Fibroblast of villous mesenchyme (primary cell): ENCODE data around the gene FSCN2. TPM values are rescaled to one million over a fixed set of nuclear protein-coding genes. Genes with fewer than 3 reads are reported as not detected.
A peak's percentile ranks its signal among the peaks of the same experiment; 100 is the strongest.

Experiments used
- DNase-seq: peaks from one replicate; pipeline ENCODE4 v3.0.0-alpha.2; 2010; ENCODE audit warnings: low read depth
- H3K4me3 ChIP-seq: 2 replicates; pipeline ENCODE4 v1.5.1; 2011; ENCODE audit warnings: low read depth, mild to moderate bottlenecking, low read length
- total RNA-seq: library from RNA; depleted of rRNA; stranded (reverse); fragments of >200 nt; gene quantifications from 2 replicates; pipeline ENCODE4 v1.2.3, GENCODE V29; 2012
- TF ChIP-seq, protein P1 (sequence below): IDR thresholded peaks from 2 replicates; pipeline ENCODE4 v1.5.1; 2012; ENCODE audit warnings: low read depth, mild to moderate bottlenecking, low read length; ENCODE audit not compliant: insufficient read depth

Gene FSCN2
- total RNA-seq, 1 donor: 1.7 TPM

DNA sequence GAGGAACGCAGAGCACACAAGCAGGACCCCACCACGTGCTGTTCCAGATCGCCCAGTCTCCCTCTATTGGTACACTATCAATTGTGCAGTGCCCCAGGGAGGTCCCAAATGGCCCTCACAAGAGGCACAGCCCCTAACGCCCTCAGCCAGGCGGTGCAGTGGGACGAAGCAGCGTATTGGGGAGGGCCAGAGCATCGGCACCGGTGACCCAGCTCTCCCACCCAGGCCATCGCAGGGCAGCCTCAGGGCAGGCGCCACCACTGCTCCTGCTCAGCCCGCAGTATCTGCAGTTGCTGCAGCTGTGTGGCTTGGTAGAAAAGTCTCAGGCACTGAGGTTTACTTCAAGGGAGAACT, 29.9 kb downstream of the FSCN2 start:
- TF ChIP-seq, protein P1, sequence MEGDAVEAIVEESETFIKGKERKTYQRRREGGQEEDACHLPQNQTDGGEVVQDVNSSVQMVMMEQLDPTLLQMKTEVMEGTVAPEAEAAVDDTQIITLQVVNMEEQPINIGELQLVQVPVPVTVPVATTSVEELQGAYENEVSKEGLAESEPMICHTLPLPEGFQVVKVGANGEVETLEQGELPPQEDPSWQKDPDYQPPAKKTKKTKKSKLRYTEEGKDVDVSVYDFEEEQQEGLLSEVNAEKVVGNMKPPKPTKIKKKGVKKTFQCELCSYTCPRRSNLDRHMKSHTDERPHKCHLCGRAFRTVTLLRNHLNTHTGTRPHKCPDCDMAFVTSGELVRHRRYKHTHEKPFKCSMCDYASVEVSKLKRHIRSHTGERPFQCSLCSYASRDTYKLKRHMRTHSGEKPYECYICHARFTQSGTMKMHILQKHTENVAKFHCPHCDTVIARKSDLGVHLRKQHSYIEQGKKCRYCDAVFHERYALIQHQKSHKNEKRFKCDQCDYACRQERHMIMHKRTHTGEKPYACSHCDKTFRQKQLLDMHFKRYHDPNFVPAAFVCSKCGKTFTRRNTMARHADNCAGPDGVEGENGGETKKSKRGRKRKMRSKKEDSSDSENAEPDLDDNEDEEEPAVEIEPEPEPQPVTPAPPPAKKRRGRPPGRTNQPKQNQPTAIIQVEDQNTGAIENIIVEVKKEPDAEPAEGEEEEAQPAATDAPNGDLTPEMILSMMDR: no peak
- no peak overlapping the region for H3K4me3 ChIP-seq
- DNase-seq: no peak

DNA sequence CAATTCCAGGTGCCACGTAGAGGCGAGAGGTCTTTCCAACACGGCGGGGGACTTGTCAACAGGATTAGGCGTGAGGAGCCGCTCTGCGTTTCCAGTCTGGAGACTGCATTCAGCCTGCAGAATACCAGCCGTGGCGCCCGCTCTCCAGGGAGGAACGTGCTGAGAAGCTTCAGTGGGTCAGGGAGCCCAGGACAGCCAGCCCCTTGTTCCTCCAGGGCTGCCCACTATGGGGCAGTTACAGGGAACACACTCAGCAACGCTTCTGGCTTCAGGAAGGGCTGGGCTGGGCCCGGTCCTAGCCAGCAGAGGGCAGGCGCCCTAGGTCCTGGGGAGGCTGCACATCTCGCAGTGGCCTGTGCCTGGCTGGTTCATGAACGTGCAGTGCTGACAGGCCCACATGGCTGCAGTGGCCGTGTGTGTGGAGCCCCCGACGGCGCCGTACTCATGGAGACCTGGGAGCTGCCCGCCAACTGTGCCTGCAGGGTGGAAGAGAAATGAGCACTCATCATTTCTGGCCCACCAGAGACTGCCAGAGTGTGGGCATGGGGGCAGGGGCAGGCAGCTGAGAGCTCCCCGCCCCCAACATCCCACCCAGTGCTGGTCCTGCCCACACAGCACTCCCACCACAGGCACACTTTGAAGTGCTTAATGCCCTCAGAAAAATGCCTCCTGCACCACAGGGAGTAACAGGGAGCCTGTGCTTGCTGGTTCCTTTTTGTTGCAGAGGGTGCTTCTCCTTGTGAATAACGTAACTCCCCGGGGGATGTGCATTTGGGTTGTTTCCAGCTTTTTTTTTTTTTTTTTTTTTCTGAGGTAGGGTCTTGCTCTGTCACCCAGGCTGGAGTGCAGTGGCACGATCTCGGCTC, 31.0 kb downstream of the FSCN2 start:
- TF ChIP-seq, protein P1: peak; percentile 46
- DNase-seq: peak; percentile 28
- no peak overlapping the region for H3K4me3 ChIP-seq

DNA sequence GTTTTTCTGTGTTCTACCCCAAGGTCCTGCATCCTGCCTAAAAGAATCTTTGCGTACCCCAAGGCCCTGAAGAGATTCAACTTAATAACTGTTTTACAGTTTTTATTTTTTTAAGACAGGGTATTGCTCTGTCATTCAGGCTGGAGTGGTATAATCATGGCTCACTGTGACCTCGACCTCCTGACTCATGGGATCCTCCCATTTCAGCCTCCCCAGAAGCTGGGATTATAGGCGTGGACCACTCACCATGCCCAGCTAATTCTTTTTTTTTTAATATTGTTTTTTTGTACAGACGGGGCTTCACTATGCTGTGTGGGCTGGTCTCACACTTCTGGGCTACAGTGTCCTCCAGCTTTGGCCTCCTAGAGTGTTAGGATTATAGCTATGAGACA, 33.3 kb downstream of the FSCN2 start:
- TF ChIP-seq, protein P1: no peak
- no peak overlapping the region for H3K4me3 ChIP-seq
- no peak for DNase-seq

DNA sequence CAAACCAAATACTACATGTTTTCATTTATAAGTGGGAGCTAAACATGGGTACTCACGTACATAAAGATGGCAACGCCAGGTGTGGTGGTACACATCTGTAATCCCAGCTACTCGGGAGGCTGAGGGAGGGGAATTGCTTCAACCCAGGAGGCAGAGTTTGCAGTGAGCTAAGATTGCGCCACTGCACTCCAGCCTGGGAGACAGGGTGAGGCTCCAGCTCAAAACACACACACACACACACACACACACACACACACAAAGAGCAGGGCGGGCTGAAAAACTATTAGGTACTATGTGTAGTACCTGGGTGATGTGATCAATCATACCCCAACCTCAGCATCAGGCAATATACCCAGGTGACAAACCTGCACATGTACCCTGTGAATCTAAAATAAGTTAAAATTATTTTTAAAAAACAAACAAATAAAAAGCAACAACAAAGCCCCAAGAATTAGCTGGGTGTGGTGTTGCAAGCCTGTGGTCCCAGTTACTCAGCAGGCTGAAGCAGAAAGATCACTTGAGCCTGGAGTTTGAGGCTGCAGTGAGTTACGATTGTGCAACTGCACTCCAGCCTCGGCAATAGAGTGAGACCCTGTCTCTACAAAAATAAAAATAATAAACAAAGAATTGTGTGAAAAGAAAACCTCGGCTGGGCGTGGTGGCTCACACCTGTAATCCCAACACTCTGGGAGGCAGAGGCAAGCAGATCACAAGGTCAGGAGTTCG, 35.8 kb downstream of the FSCN2 start:
- DNase-seq: peak; percentile 96
- no peak overlapping the region for H3K4me3 ChIP-seq
- TF ChIP-seq, protein P1: no peak

DNA sequence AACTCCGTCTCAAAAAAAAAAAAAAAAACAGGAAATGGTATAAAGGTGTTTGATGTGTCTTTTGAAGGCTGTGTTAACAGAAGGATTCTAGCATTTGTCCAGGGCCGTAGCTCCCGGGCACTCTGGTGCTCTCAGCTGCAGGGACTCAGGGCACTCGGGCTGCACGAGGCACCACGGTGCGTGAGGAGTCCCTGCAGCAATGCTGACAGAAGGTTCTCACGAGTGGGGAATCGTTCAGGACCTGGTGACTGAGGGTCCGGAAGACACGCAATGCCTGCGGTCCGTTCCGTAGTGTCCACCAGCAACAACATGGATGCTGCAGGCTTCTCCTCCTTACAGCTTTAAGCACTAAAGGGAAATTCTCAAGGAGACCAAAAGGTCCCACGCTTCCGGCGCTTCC, 36.6 kb downstream of the FSCN2 start:
- TF ChIP-seq, protein P1: no peak
- no peak for DNase-seq
- no peak overlapping the region for H3K4me3 ChIP-seq

DNA sequence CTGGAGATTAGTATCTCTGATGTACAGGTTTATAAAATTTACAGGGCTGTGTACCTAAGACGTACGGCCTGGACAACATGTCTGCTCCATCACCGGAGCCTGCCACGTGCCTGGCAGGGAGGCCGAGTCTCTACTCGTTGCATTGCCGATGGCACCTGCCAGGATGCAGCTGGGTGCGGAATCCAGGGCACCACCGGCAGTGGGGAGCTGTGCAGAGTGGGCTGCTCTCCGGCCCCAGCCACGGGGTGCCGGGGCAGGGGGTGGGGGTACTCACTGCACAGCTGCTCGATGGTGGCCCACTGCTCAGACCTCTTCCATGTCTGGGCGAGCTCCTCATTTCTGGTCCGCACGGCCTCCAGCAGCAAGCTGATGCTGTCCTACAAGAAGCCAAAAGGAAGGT, 37.1 kb downstream of the FSCN2 start:
- H3K4me3 ChIP-seq: no peak overlapping the region
- DNase-seq: no peak
- TF ChIP-seq, protein P1: no peak
